GM20431 (cell line): Measurements from ENCODE around the gene FBN1.

ENCODE experiments used
- in situ Hi-C: fragments of 300-500 bp; cut with MseI, MboI; formaldehyde crosslinking; loops from one replicate; pipeline ENCODE4 v1.15.0; 2020; ENCODE audit warnings: low sequenced_read_pairs; ENCODE audit not compliant: unreplicated experiment

FBN1 gene

DNA sequence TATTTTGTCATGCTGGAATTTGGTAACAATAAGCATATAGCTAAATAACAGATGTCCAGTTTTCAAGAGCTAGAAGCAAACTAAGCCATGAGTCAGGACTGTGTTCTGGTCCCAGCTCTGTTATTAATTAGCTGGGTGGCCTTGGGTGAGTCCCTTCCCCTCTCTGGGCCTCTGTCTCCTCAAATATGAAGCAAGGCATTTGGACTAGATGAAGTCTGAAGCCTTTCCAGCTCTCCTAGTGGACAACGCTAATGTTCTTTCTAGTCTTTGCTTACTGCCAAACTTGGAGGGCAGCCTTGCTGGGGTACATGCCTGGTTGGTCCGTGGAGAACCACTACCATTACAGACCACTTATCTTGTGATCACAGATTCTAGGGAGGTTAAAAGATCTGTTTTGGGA, 186.6 kb downstream of the FBN1 start:
- in situ Hi-C loops = no loop called here

DNA sequence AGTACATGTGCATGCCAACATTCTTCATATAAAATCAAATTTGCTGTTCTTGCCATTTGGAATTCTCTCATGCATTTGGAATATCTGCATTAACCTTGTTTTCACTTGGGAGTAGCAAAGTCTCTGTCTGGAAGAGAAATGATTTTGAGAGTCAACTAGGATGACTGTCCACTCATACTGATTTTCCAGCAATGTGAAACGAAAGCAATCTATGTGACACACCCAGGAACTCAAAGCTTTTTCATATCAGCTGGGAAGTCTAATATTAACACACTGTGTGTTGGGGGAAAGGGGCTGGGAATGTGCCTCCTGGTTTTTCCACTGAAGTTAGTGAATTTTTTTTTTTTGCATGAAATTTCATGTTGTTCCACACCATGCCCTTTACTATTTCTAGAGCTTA, 189.4 kb downstream of the FBN1 start:
- in situ Hi-C loops = no loop called here

DNA sequence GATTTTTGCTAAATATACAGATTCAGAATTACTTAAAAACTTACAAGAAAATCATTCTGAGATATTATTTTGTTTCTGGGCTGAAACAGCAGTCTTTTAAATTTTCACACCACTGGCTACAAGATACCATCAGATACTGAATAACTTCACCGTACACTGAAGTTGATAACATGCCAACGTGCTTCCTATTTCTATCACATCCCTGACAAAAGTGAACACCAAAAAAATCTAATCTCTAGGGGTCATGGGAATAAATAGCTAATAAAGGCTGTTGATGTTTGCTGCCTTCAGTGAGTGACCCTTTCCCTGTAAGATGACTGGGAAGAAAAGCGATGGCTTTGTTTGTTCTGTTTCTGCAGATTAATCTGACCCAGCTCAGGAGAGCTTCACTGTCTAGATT, 193.8 kb downstream of the FBN1 start:
- in situ Hi-C loops = no loop called here

DNA sequence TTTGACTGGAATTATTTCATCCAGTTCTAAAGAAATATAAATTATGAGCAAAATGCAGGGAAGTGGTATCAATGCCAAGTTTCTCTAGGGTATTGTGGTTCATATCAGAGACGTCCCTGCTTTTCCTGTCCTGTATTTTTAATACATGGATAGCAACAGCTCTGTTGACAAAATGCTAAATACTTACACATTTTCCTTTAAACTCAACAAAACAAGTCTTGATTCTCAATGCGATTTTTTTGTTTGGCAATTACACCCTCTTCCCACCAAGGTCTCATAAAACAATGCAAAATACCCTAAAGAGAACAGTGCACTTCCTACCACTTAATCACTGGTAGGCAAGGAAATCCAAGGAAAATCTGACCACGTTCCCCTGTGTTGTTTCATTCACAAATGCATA, 194.3 kb downstream of the FBN1 start:
- in situ Hi-C loops = no loop called here

DNA sequence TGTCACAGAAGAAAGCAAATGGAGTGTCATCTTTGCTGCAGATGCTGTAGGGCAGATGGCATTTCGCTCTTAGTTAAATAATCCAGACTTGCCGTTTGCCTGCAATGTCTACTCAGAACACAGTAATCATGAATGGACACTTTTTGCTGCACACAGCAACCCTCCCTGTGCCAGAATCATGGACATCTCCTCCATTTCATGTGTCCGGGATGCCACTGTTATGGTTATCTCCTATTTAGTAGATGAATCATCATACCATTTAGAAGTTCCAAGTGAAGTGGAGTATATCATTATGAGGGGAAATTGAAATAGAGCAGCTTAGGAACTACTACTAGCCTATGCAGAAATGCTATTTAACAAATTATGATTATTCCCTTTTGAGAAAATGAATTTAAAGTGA, 195.8 kb downstream of the FBN1 start:
- in situ Hi-C loops = no loop called here

DNA sequence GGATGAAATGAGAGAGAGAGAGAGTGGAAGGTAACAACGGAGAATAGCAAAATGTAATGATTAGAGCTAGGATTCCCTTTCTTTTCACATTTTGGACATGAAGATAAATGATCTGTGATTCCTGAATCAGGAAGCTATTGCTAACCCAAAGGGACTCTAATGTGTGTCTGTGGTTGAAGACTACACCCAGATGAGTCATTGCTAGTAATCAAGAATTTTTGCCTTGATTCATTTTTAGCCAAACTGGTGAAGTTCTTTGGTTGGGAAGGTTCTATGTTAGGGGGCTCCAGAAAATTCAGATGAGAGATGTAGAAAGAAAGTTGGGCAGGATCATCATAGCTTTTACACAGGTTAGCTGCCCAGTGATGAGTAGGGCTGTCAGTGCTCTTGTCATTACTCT, 197.9 kb downstream of the FBN1 start:
- in situ Hi-C loops = no loop called here

DNA sequence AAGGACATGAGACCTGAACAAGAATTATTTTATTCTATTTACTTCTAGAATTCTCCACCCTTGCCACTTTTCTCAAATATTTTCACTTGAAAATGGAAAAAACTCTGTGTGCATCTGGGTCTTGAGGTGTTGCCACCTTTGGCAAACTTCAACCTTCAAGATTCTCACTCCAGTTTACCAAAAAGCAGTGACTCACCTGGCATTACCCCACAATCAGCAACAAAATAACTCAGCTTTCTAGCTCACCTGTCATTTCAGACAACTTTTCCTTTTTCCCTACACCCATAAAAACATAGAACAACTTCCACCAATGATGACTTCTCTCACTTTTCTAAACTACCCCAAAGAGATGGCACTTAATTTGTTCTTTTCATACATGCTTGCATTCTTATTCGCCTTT, 198.5 kb downstream of the FBN1 start:
- in situ Hi-C loops = no loop called here

DNA sequence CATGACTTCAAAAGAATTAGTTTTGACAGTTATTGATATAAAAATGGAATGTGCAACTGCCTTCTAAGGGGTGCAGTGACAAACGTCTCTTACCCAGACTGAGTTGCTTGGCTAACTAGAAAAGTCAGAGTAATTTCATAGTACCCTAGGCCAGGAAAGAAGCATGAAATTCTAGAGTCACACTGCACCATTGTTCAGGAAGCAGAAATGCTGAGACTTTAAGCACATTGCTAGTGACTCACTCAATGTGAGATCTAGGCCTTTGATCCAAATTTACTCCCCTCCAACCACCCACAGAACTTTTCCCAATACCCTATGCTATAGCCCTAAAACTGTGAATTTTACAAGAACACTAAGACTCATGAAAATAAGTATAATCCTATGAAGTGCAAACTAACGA, 203.5 kb downstream of the FBN1 start:
- in situ Hi-C loops = no loop called here

DNA sequence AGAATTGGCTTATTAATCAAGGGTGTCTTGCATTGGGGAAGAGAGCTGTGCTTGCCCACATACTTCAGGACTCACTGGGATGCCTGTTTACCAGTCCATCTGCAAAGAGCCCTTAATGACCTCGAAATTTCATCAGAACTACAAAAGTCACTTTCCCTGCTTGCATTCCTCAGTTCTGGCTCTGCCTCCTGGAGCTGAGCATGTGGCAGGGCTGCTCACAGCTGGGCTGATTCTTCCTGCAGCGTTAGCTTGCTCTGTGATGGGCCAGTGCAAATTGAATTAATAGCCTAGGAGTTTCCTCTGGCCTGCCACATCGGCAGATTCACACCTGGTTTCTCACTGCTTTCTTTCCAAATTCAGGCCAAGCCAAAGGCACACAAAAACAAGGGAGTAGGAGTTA, 205.4 kb downstream of the FBN1 start:
- in situ Hi-C loops = no loop called here

DNA sequence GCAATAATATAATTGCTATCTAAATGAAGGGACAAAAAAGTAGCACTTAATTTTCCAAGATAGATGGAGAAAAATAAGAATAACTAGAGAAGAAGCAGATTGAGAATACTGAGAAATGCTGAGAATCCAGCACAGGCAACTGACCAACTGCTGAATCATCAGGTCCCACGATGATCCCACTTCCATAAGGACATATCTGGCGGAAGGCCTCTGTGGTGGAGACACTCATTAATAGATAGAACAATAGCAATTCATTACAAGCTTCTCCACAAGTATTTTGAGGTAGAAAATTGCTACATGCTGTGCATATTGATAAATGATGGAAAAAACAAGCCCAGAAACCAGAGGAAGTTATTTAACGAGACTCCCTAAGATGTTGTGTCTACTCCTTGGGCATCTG, 208.3 kb downstream of the FBN1 start:
- in situ Hi-C loops = no loop called here

DNA sequence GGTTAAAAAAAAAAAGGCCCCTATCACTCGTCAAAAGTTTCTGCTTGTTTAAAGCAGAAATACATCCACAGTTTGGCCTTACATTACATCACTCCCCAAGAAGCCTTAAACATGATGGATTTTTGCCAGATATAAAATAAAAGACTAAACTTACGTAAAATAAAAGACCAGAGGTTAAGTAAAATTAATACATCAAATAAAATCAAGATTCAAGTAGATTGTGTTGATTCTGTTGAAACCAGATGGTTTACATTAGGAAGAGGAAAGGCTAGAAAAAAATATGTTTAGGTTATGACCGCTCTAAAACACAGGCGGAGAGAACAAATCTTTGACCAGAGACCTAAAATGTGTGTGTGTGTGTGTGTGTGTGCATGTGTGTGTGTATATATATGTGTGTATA, 210.2 kb downstream of the FBN1 start:
- in situ Hi-C loops = no loop called here

DNA sequence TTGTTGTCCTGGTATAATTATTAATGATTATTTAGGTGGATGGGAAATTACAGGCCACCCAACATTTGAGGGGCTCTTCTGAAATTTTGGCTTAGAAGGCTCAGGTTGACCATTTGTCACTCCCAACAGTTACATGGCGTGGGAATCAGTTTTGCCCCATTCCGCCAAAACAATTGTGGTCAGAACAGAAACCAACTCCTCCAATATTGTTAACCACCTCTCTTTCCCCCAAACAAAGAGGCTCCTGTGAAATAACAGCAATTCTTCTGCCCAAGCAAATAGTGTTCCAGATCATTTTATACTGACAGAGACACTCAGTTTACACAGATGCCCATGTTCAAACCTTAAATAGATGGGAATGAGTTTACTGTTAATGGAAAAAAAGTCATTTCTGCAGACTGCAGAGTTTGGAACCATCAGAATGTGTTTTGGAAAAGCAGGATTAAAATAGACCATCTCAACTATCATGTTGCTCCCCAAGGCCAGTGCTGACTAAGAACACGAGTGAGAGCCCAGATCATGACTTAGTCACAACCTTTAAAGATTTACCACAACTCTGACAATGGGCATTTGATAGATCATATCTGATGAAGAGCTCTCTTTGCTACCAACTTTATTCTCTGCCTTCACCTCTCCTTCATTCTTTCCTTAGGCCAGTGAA, 212.2 kb downstream of the FBN1 start:
- in situ Hi-C loops = no loop called here

DNA sequence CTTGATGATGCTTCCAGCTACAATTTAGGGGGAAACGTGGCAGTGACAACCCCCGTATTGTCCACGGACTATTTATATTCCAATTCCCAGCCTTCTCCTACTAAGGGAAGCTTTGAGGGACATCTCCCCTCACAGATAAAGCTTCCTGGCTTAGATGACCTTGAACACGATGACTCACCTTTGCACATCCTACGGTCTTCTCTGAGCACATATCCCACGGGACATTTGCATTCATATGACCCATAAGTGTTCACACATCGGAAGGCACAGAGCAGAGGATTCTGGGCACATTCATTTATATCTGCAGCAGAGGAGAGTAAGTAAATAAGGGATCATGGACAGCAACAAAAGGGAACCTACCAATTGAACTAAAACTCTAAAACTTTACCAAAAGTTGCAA, 212.8 kb downstream of the FBN1 start:
- in situ Hi-C loops = no loop called here

DNA sequence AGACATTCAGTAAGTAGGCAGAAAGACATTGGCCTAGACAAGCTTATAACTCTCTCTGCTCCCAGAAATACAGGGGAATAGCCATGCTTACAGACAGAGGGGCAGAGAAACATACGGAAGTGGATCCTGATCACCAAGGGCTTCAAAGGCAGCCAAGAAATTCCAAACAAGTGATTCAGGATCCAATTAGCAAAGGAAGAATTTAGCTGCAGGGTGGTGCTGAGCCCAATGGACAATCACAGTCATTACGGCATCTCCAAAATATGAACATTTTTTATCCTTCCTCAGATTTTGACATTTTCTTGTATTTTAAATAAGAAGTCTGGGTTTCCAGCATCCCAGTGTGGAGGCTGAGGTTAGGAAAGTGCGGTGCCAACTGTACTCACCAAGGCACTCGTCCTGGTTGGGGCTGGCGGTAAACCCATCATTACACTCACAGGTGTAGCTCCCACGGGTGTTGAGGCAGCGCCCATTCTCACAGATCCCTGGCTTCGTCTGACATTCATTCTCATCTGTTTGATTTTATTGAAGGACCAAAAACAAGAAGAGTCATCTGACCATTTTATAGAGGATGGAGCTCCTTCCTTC, 217.5 kb downstream of the FBN1 start:
- in situ Hi-C loops = no loop called here

DNA sequence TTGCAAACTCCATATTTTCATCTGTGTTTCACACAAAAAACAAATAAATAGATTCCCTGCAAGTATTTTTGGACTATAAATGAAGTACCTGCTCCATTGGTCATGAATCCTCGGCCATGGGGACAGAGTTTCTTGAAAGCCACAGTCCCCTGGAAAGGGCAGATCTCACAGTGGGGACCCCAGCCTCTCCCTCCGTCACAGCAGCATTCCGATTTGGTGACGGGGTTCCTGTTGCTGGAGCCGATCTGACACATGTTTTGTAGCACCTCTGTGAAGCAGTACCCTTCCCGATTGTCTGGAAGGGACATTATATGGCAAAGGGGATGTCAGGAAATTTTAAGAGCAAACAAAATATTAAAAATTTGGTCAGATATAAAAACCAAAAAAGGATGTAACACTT, 218.0 kb downstream of the FBN1 start:
- in situ Hi-C loops = no loop called here

DNA sequence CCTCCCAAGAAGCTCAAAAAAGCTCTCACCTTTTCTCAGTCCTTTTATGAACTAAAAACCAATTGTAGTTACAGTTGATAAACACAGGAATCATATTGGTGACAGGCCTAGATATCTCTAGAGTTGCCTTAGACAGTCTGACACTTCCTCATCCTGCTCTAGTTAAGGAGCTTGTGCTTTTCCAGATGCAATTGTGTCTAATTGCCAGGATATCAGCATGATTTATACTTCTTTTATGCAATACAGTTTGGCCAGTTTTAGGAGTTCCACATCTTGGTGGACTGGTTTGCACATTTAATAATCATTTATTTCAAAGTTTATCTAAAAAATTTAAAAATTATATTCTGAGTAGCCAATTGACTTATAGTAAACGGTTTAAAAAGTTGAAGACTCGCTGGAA, 218.6 kb downstream of the FBN1 start:
- in situ Hi-C loops = no loop called here

DNA sequence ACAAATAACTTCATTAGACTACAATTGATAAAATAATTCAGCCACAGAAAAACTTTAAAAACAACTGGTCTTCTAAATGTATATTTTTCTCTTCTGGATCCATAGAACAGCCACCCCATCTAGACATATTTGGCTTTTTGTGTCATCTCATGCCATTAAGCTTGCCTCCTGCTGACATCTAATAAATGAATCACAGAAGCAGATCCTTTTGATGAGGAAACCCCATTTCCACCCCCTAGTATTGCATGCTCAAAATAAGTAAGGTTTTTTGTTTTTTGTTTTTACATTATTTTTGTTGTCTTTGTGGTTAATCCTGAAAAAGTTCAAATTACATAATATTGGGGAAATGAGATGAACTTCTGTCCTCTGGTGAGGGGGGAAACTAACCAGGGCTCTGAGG, 219.5 kb downstream of the FBN1 start:
- in situ Hi-C loops = no loop called here

DNA sequence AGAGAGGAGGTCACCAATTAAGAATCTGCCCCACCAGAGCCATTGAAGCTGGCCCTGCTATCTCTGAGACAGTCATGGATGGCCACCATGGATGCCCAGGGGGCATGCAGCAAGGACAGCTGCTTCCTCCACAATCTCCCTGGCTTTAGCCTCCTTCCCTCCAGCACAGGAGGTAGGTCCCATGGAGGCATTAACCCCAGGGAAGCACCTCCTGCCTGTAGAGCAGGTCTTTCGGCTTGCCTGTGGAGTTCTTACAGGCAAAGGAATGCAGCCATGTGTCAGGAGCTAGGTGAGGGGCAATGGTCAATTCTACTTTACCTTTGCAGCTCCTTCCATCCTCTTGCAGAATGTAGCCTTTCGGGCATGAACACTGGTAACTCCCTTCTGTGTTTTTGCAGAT, 220.5 kb downstream of the FBN1 start:
- in situ Hi-C loops = no loop called here

DNA sequence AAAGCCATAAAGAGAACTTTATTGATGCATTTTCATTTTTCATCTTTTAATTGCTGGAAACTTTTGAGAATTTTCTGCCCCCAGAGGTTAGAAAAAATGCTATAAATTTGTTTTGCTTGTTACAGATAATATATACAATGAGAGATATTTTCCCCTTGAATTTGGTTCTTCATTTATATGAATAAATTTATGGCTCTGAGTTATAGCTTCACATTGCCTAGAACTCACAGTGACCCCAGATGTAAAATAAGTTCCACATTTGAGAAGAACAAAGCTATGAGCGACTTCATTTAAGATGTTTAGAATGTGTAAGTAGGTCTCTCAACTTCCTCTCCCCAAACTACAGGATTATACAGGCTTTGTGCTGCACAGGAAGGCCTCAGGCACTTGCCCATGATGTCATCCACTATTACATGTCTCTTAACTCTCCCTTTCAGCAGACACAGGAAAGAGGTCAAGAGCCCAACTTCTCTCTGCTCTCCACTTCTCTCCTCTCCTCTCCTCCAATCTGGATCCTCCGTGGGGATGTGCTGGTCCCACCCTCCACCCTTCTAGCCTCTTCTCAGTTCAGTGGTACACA, 221.5 kb downstream of the FBN1 start:
- in situ Hi-C loops = no loop called here

DNA sequence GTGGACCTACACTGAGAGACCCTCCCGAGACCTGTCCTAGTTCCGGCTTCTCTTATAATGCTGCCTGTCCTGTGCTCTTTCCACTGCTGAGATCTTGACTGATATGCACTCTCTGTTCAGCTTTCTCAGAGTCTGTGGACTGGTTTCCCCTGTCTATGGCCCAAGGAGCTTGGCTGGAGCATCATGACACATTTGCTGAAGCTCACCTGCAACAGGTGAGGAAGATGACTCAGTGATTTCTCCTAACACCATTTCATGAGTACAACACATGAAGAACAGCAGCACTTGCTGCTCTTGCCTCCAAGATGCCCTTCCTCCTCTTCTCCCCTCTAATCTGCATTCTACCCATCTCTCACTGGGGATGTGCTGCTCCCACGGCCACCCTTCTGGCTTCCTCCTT, 222.2 kb downstream of the FBN1 start:
- in situ Hi-C loops = no loop called here

DNA sequence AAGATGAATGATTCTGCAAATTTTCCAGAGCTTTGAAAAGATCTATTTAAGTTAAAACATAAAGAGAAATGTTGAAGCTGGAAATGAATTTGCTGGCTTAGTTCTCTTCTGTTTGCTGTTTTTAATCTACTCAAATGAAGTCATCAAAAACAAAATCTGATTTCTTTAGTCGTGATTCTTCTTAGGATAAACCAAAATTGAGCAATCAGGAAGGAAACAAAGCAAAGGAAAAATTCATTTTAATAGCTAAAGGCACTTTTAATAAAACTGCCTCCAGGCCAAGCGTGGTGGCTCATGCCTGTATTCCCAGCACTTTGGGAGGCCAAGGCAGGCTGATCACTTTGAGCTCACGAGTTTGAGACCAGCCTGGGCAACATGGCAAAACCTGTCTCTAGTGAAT, 223.1 kb downstream of the FBN1 start:
- in situ Hi-C loops = no loop called here

DNA sequence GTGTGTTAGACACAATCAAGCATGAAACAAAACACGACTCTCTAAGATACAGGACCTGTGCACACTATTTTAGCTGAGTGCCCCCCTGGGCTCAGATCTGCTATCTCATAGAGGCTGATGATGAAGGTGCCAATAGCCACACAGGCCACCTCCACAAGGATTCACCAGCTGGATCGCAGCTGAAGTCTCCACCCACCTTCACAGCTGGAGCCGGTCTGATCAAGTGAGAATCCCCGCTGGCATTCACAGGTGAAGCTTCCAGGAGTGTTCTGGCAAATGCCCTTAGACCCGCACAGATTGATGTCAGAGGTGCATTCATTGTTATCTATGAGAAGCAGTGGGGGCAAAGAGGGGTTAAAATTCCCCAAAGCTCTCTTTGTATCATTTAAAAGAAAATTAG, 224.1 kb downstream of the FBN1 start:
- in situ Hi-C loops = no loop called here
